NCI-H1694 treated with DMSO at 0.1 percent for 48 hours (cell line): Measurements from ENCODE around the gene VGF.

ENCODE experiments used
- DNase-seq: peaks from one replicate; lab custom pipeline; 2025; lab: John Stamatoyannopoulos, UW

Gene VGF

GRCh38 chr7:101185258-101185839 lies 20.0 kb upstream of the VGF start:
- no peak for DNase-seq

- no peak for DNase-seq
These were observed 14.9 kb upstream of the VGF start, which contains the start of gene NAT16 for GRCh38 chr7:101180130-101180755. TSS of gene NAT16 (minus strand) at chr7:101180293. CDS start at chr7:101174807, 5,486 bp downstream.

GRCh38 chr7:101179713-101180112 lies 14.3 kb upstream of the VGF start:
- DNase-seq = no peak

GRCh38 chr7:101179117-101179516 lies 13.7 kb upstream of the VGF start:
- DNase-seq = no peak

- DNase-seq = no peak
These were observed 12.3 kb upstream of the VGF start for GRCh38 chr7:101177644-101178043.

- DNase-seq = no peak
These were observed 10.3 kb upstream of the VGF start for GRCh38 chr7:101175664-101176063.

- DNase-seq = no peak
These were observed 9.0 kb upstream of the VGF start for GRCh38 chr7:101174322-101174854.

GRCh38 chr7:101173752-101174244 lies 8.4 kb upstream of the VGF start:
- DNase-seq = no peak

- DNase-seq = no peak
These were observed 7.7 kb upstream of the VGF start for GRCh38 chr7:101172854-101173751.

GRCh38 chr7:101172005-101172853 lies 6.9 kb upstream of the VGF start:
- DNase-seq = no peak

GRCh38 chr7:101171442-101171837 lies 6.1 kb upstream of the VGF start:
- no peak for DNase-seq

GRCh38 chr7:101170617-101171441 lies 5.5 kb upstream of the VGF start:
- no peak for DNase-seq

GRCh38 chr7:101169838-101170551 lies 4.6 kb upstream of the VGF start:
- DNase-seq = peak; percentile 43

GRCh38 chr7:101169110-101169837 lies 3.9 kb upstream of the VGF start:
- no peak for DNase-seq

GRCh38 chr7:101168412-101169049 lies 3.2 kb upstream of the VGF start:
- DNase-seq = no peak

- no peak for DNase-seq
These were observed 2.5 kb upstream of the VGF start for GRCh38 chr7:101167645-101168411.

GRCh38 chr7:101166909-101167644 lies 1.7 kb upstream of the VGF start:
- no peak for DNase-seq

GRCh38 chr7:101166648-101166908 lies 1.2 kb upstream of the VGF start:
- no peak for DNase-seq
